Mesenchymal stem cell (in vitro differentiated cells and primary cell): ENCODE results near the gene MAGEB17.

Experiments
- DNase-seq: peaks from one replicate; pipeline ENCODE4 v3.0.0-alpha.2; 2013
- H2AFZ ChIP-seq: one replicate; pipeline ENCODE4 v1.6.1; 2013; ENCODE audit warnings: low read depth, mild to moderate bottlenecking, control low read depth, inconsistent platforms, low read length, moderate library complexity
- H2AK5ac ChIP-seq: 2 replicates; pipeline ENCODE4 v1.6.1; 2013; ENCODE audit warnings: low read length, moderate library complexity, mild to moderate bottlenecking, inconsistent platforms; ENCODE audit not compliant: severe bottlenecking
- H2BK120ac ChIP-seq: one replicate; pipeline ENCODE4 v1.6.1; 2013; ENCODE audit warnings: low read depth, mild to moderate bottlenecking, inconsistent platforms, low read length, moderate library complexity
- H2BK12ac ChIP-seq, 2 experiments: one replicate each; pipeline ENCODE4 v1.6.1; 2013; ENCODE audit warnings: inconsistent platforms in 2 of 2, low read length in 2 of 2, mild to moderate bottlenecking in 2 of 2, moderate library complexity in 2 of 2, control low read depth in 1 of 2
- H2BK15ac ChIP-seq: one replicate; pipeline ENCODE4 v1.6.1; 2013; ENCODE audit warnings: mild to moderate bottlenecking, low read depth, inconsistent platforms; ENCODE audit not compliant: poor library complexity, severe bottlenecking
- H2BK5ac ChIP-seq: 2 replicates; pipeline ENCODE4 v1.6.1; 2013; ENCODE audit warnings: low read depth, mild to moderate bottlenecking, low read length, control low read depth, inconsistent platforms; ENCODE audit not compliant: poor library complexity, severe bottlenecking
- H3K14ac ChIP-seq, 2 experiments: one replicate each; pipeline ENCODE4 v1.6.1; 2013; ENCODE audit warnings: inconsistent platforms in 2 of 2, low read length in 2 of 2, control low read depth in 1 of 2, mild to moderate bottlenecking in 1 of 2, moderate library complexity in 1 of 2
- H3K18ac ChIP-seq, 2 experiments: one replicate each; pipeline ENCODE4 v1.6.1; 2013; ENCODE audit warnings: inconsistent platforms in 2 of 2, low read length in 2 of 2, control low read depth in 1 of 2, low read depth in 1 of 2, mild to moderate bottlenecking in 1 of 2
- H3K23ac ChIP-seq, 2 experiments: one replicate each; pipeline ENCODE4 v1.6.1; 2013; ENCODE audit warnings: inconsistent platforms in 2 of 2, low read length in 2 of 2, mild to moderate bottlenecking in 2 of 2, moderate library complexity in 2 of 2, control low read depth in 1 of 2
- H3K27ac ChIP-seq: 2 replicates; pipeline ENCODE4 v1.5.1; 2013; ENCODE audit warnings: mild to moderate bottlenecking, moderate library complexity, low read length, control low read depth, inconsistent platforms; ENCODE audit not compliant: poor library complexity, severe bottlenecking
- H3K27me3 ChIP-seq, 2 experiments: 2 replicates each; pipeline versions ENCODE4 v1.6.1 to v1.7.0; 2013; ENCODE audit warnings: low read length in 2 of 2, mild to moderate bottlenecking in 2 of 2, moderate library complexity in 2 of 2, control low read depth in 1 of 2, inconsistent platforms in 1 of 2; ENCODE audit not compliant: control insufficient read depth in 1 of 2, insufficient read depth in 1 of 2
- H3K36me3 ChIP-seq, 2 experiments: 2 replicates each; pipeline versions ENCODE4 v1.6.1 to v1.7.0; 2013; ENCODE audit warnings: low read length in 2 of 2, control low read depth in 1 of 2, inconsistent platforms in 1 of 2, low read depth in 1 of 2, mild to moderate bottlenecking in 1 of 2; ENCODE audit not compliant: insufficient read depth in 2 of 2, control insufficient read depth in 1 of 2
- H3K4ac ChIP-seq, 2 experiments: one replicate each; pipeline ENCODE4 v1.6.1; 2013; ENCODE audit warnings: inconsistent platforms in 2 of 2, low read length in 2 of 2, mild to moderate bottlenecking in 2 of 2, moderate library complexity in 2 of 2, control low read depth in 1 of 2, low read depth in 1 of 2
- H3K4me1 ChIP-seq: 2 replicates; pipeline ENCODE4 v1.6.1; 2013; ENCODE audit warnings: low read depth, low read length, control low read depth; ENCODE audit not compliant: control insufficient read depth, insufficient read depth
- H3K4me2 ChIP-seq: 2 replicates; pipeline ENCODE4 v1.6.1; 2013; ENCODE audit warnings: low read length, mild to moderate bottlenecking, inconsistent platforms; ENCODE audit not compliant: poor library complexity, severe bottlenecking
- H3K4me3 ChIP-seq, 2 experiments: 2 replicates each; pipeline versions ENCODE4 v1.5.1 to v1.7.0; 2013; ENCODE audit warnings: low read length in 2 of 2, mild to moderate bottlenecking in 2 of 2, control low read depth in 1 of 2, low read depth in 1 of 2; ENCODE audit not compliant: insufficient read depth in 1 of 2
- H3K79me1 ChIP-seq: replicated peaks from 2 replicates; pipeline ENCODE4 v1.6.1; 2013; ENCODE audit warnings: mild to moderate bottlenecking, control low read depth, low read length, inconsistent platforms; ENCODE audit not compliant: poor library complexity, severe bottlenecking
- H3K9ac ChIP-seq: 2 replicates; pipeline ENCODE4 v1.7.0; 2013; ENCODE audit warnings: mild to moderate bottlenecking, low read length, moderate library complexity
- H3K9me3 ChIP-seq: 2 replicates; pipeline ENCODE4 v1.7.0; 2013; ENCODE audit warnings: mild to moderate bottlenecking, low read length; ENCODE audit not compliant: control insufficient read depth
- H4K8ac ChIP-seq: one replicate; pipeline ENCODE4 v1.6.1; 2013; ENCODE audit warnings: inconsistent platforms, mild to moderate bottlenecking, low read length, moderate library complexity
- H4K91ac ChIP-seq: one replicate; pipeline ENCODE4 v1.6.1; 2013; ENCODE audit warnings: mild to moderate bottlenecking, low read length, inconsistent platforms
- WGBS: methylation state at CpG from one replicate; pipeline ENCODE4 v1.1.7; 2013; ENCODE audit warnings: mixed read lengths; 5-methylcytosine and 5-hydroxymethylcytosine counted together

Gene MAGEB17

GRCh38 chrX:16210061-16210460, 42.8 kb downstream of the MAGEB17 start:
- no peak overlapping the region for H3K23ac ChIP-seq
- H3K27ac ChIP-seq = no peak overlapping the region
- H3K4me2 ChIP-seq = no peak overlapping the region
- no peaks in the 10 kb centered on the region for H3K27me3 ChIP-seq
- no peak overlapping the region for H2BK5ac ChIP-seq
- H3K4me3 ChIP-seq = no peak overlapping the region
- no peak overlapping the region for H4K91ac ChIP-seq
- H3K14ac ChIP-seq = no peak overlapping the region
- DNase-seq = no peak
- no peak overlapping the region for H2AFZ ChIP-seq
- no peaks in the 10 kb centered on the region for H3K36me3 ChIP-seq
- H2AK5ac ChIP-seq = no peak overlapping the region
- H2BK12ac ChIP-seq = no peak overlapping the region
- H3K79me1 ChIP-seq = no peaks in the 10 kb centered on the region
- WGBS = 90% methylated on average over 2 of the region's 3 CpGs
- H3K18ac ChIP-seq = no peak overlapping the region
- H3K9me3 ChIP-seq = no peaks in the 10 kb centered on the region
- no peak overlapping the region for H3K4ac ChIP-seq
- H2BK120ac ChIP-seq = no peak overlapping the region
- H4K8ac ChIP-seq = no peak overlapping the region
- no peaks in the 10 kb centered on the region for H3K4me1 ChIP-seq
- H3K9ac ChIP-seq = no peak overlapping the region
- H2BK15ac ChIP-seq = no peak overlapping the region

- Histone ChIP-seq H3K9me3 (no peaks in the 10 kb centered on the region), H3K4me3 (no peak overlapping the region), H2AK5ac (no peak overlapping the region), H3K36me3 (no peaks in the 10 kb centered on the region), H3K27ac (no peak overlapping the region), H3K18ac (no peak overlapping the region), H3K23ac (no peak overlapping the region), H4K91ac (no peak overlapping the region), H2AFZ (no peak overlapping the region), H4K8ac (no peak overlapping the region), H3K27me3 (peaks cover 0 to 3% of the 10 kb centered on the region in 2 experiments), H3K4me2 (no peak overlapping the region), H3K4me1 (no peaks in the 10 kb centered on the region), H3K9ac (no peak overlapping the region), H3K4ac (no peak overlapping the region), H2BK120ac (no peak overlapping the region), H2BK12ac (no peak overlapping the region), H2BK15ac (no peak overlapping the region), H3K14ac (no peak overlapping the region), H2BK5ac (no peak overlapping the region), H3K79me1 (no peaks in the 10 kb centered on the region)
- 60% methylated on average over 1 of the region's 2 CpGs for WGBS
- DNase-seq = peak; percentile 5
Observed at GRCh38 chrX:16212024-16212423, 44.7 kb downstream of the MAGEB17 start.

- no peak overlapping the region for H3K27ac ChIP-seq
- H3K9ac ChIP-seq = no peak overlapping the region
- no peak overlapping the region for H2BK15ac ChIP-seq
- H3K4me3 ChIP-seq = no peak overlapping the region
- no peak overlapping the region for H2BK120ac ChIP-seq
- no peak overlapping the region for H2AK5ac ChIP-seq
- H3K23ac ChIP-seq = no peak overlapping the region
- no peak overlapping the region for H4K91ac ChIP-seq
- H3K9me3 ChIP-seq = no peaks in the 10 kb centered on the region
- no peaks in the 10 kb centered on the region for H3K4me1 ChIP-seq
- no peak overlapping the region for H3K4me2 ChIP-seq
- H2AFZ ChIP-seq = no peak overlapping the region
- no peak overlapping the region for H2BK12ac ChIP-seq
- no peak overlapping the region for H3K4ac ChIP-seq
- H4K8ac ChIP-seq = no peak overlapping the region
- no peaks in the 10 kb centered on the region for H3K36me3 ChIP-seq
- H3K14ac ChIP-seq = peak overlapping the region in 1 of 2 experiments; percentile 55
- peak; percentile 32 for DNase-seq
- H2BK5ac ChIP-seq = no peak overlapping the region
- no peak overlapping the region for H3K18ac ChIP-seq
- H3K79me1 ChIP-seq = no peaks in the 10 kb centered on the region
- H3K27me3 ChIP-seq = peaks cover 0 to 3% of the 10 kb centered on the region in 2 experiments
Observed at GRCh38 chrX:16212436-16212835, 45.2 kb downstream of the MAGEB17 start.

- Histone ChIP-seq H3K9ac (no peak overlapping the region), H3K4ac (no peak overlapping the region), H3K27ac (no peak overlapping the region), H3K14ac (no peak overlapping the region), H3K4me1 (no peaks in the 10 kb centered on the region), H3K23ac (no peak overlapping the region), H3K27me3 (peaks cover 0 to 3% of the 10 kb centered on the region in 2 experiments), H4K91ac (no peak overlapping the region), H2BK120ac (no peak overlapping the region), H3K36me3 (no peaks in the 10 kb centered on the region), H2BK15ac (no peak overlapping the region), H3K18ac (no peak overlapping the region), H2AFZ (no peak overlapping the region), H2AK5ac (no peak overlapping the region), H3K9me3 (no peaks in the 10 kb centered on the region), H2BK5ac (no peak overlapping the region), H3K79me1 (no peaks in the 10 kb centered on the region), H2BK12ac (no peak overlapping the region), H3K4me2 (no peak overlapping the region), H4K8ac (no peak overlapping the region), H3K4me3 (no peak overlapping the region)
- 39% methylated on average over 2 of the region's 2 CpGs for WGBS
- DNase-seq = no peak
Observed at GRCh38 chrX:16213961-16214360, 46.7 kb downstream of the MAGEB17 start.
